ENCODE measurements around the gene ARID3A. TPM values are rescaled to one million over a fixed set of nuclear protein-coding genes. Genes with fewer than 3 reads are reported as not detected.
A peak's percentile ranks its signal among the peaks of the same experiment; 100 is the strongest.

ARID3A gene
- total and polyA plus RNA-seq, 2 of the 13 experiments (the other 11 are each of a cell fraction or from before 2014, with no cell fraction given), result 71.3 to 77.9 TPM

DNA sequence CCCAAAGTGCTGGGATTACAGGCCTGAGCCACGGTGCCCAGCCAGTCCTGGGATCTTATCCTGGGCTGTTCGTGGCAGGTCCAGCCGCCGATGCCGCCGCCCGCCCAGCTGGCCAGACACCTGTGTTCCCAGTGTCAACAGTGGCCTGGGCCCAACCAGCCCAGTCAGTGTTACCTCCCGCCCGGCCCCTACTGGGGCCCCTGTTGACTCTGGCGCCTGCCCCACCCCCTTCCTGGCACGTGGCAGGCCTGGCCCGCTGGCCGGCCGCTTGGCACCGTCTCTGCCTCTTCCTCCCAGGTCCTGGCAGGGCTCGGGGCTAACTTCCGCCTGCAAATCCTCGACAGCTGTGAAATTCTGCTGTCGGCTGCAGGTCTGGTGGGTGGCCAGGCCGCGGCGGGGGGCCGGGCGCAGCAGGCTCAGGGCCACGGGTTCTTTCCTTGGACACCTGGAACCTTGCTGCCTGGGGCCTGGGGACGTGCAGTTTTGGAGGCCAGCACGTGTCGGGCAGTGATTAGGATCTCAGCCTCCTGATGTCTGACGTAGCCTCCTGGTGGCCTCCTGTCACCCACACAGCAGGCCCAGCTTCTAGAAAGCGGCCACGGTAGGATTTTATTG, 9.1 kb downstream of the ARID3A start (continued):
- TF ChIP-seq, protein P1, sequence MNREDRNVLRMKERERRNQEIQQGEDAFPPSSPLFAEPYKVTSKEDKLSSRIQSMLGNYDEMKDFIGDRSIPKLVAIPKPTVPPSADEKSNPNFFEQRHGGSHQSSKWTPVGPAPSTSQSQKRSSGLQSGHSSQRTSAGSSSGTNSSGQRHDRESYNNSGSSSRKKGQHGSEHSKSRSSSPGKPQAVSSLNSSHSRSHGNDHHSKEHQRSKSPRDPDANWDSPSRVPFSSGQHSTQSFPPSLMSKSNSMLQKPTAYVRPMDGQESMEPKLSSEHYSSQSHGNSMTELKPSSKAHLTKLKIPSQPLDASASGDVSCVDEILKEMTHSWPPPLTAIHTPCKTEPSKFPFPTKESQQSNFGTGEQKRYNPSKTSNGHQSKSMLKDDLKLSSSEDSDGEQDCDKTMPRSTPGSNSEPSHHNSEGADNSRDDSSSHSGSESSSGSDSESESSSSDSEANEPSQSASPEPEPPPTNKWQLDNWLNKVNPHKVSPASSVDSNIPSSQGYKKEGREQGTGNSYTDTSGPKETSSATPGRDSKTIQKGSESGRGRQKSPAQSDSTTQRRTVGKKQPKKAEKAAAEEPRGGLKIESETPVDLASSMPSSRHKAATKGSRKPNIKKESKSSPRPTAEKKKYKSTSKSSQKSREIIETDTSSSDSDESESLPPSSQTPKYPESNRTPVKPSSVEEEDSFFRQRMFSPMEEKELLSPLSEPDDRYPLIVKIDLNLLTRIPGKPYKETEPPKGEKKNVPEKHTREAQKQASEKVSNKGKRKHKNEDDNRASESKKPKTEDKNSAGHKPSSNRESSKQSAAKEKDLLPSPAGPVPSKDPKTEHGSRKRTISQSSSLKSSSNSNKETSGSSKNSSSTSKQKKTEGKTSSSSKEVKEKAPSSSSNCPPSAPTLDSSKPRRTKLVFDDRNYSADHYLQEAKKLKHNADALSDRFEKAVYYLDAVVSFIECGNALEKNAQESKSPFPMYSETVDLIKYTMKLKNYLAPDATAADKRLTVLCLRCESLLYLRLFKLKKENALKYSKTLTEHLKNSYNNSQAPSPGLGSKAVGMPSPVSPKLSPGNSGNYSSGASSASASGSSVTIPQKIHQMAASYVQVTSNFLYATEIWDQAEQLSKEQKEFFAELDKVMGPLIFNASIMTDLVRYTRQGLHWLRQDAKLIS (CRISPR knock-in tag; IDR thresholded peaks at IDR 0.05), result peak; percentile 68; the same call in 1 of the 2 replicates
- TF ChIP-seq, protein P2, sequence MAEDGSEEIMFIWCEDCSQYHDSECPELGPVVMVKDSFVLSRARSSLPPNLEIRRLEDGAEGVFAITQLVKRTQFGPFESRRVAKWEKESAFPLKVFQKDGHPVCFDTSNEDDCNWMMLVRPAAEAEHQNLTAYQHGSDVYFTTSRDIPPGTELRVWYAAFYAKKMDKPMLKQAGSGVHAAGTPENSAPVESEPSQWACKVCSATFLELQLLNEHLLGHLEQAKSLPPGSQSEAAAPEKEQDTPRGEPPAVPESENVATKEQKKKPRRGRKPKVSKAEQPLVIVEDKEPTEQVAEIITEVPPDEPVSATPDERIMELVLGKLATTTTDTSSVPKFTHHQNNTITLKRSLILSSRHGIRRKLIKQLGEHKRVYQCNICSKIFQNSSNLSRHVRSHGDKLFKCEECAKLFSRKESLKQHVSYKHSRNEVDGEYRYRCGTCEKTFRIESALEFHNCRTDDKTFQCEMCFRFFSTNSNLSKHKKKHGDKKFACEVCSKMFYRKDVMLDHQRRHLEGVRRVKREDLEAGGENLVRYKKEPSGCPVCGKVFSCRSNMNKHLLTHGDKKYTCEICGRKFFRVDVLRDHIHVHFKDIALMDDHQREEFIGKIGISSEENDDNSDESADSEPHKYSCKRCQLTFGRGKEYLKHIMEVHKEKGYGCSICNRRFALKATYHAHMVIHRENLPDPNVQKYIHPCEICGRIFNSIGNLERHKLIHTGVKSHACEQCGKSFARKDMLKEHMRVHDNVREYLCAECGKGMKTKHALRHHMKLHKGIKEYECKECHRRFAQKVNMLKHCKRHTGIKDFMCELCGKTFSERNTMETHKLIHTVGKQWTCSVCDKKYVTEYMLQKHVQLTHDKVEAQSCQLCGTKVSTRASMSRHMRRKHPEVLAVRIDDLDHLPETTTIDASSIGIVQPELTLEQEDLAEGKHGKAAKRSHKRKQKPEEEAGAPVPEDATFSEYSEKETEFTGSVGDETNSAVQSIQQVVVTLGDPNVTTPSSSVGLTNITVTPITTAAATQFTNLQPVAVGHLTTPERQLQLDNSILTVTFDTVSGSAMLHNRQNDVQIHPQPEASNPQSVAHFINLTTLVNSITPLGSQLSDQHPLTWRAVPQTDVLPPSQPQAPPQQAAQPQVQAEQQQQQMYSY (CRISPR knock-in tag; IDR thresholded peaks at IDR 0.05), result no peak
- TF ChIP-seq, protein P3, sequence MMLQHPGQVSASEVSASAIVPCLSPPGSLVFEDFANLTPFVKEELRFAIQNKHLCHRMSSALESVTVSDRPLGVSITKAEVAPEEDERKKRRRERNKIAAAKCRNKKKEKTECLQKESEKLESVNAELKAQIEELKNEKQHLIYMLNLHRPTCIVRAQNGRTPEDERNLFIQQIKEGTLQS (CRISPR knock-in tag; IDR thresholded peaks at IDR 0.05), result peak; percentile 52; the same call in 1 of the 2 replicates
- no peak for TF ChIP-seq ZNF225 (CRISPR knock-in tag; IDR thresholded peaks at IDR 0.05)
- peak; percentile 78; the same call in 1 of the 2 replicates for TF ChIP-seq ZNF124 (CRISPR knock-in tag; IDR thresholded peaks at IDR 0.05)
- TF ChIP-seq, protein P4, sequence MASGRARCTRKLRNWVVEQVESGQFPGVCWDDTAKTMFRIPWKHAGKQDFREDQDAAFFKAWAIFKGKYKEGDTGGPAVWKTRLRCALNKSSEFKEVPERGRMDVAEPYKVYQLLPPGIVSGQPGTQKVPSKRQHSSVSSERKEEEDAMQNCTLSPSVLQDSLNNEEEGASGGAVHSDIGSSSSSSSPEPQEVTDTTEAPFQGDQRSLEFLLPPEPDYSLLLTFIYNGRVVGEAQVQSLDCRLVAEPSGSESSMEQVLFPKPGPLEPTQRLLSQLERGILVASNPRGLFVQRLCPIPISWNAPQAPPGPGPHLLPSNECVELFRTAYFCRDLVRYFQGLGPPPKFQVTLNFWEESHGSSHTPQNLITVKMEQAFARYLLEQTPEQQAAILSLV (CRISPR knock-in tag; IDR thresholded peaks at IDR 0.05; ENCODE audit: borderline replicate concordance), result peak; percentile 48
- TF ChIP-seq, protein P5, sequence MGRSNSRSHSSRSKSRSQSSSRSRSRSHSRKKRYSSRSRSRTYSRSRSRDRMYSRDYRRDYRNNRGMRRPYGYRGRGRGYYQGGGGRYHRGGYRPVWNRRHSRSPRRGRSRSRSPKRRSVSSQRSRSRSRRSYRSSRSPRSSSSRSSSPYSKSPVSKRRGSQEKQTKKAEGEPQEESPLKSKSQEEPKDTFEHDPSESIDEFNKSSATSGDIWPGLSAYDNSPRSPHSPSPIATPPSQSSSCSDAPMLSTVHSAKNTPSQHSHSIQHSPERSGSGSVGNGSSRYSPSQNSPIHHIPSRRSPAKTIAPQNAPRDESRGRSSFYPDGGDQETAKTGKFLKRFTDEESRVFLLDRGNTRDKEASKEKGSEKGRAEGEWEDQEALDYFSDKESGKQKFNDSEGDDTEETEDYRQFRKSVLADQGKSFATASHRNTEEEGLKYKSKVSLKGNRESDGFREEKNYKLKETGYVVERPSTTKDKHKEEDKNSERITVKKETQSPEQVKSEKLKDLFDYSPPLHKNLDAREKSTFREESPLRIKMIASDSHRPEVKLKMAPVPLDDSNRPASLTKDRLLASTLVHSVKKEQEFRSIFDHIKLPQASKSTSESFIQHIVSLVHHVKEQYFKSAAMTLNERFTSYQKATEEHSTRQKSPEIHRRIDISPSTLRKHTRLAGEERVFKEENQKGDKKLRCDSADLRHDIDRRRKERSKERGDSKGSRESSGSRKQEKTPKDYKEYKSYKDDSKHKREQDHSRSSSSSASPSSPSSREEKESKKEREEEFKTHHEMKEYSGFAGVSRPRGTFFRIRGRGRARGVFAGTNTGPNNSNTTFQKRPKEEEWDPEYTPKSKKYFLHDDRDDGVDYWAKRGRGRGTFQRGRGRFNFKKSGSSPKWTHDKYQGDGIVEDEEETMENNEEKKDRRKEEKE (IDR thresholded peaks at IDR 0.05), result no peak
- TF ChIP-seq, protein P6, sequence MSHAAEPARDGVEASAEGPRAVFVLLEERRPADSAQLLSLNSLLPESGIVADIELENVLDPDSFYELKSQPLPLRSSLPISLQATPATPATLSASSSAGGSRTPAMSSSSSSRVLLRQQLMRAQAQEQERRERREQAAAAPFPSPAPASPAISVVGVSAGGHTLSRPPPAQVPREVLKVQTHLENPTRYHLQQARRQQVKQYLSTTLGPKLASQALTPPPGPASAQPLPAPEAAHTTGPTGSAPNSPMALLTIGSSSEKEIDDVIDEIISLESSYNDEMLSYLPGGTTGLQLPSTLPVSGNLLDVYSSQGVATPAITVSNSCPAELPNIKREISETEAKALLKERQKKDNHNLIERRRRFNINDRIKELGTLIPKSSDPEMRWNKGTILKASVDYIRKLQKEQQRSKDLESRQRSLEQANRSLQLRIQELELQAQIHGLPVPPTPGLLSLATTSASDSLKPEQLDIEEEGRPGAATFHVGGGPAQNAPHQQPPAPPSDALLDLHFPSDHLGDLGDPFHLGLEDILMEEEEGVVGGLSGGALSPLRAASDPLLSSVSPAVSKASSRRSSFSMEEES (CRISPR knock-in tag; IDR thresholded peaks at IDR 0.05), result peak; percentile 94
- TF ChIP-seq, protein P7, sequence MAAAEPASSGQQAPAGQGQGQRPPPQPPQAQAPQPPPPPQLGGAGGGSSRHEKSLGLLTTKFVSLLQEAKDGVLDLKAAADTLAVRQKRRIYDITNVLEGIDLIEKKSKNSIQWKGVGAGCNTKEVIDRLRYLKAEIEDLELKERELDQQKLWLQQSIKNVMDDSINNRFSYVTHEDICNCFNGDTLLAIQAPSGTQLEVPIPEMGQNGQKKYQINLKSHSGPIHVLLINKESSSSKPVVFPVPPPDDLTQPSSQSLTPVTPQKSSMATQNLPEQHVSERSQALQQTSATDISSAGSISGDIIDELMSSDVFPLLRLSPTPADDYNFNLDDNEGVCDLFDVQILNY (CRISPR knock-in tag; conservative IDR thresholded peaks at IDR 0.05), result no peak
- TF ChIP-seq WIZ (CRISPR knock-in tag; IDR thresholded peaks at IDR 0.05), result no peak
- TF ChIP-seq THAP11 (CRISPR knock-in tag; IDR thresholded peaks at IDR 0.05), result peak; percentile 83

Measured in HepG2 (cell line).